MM.1S (cell line): ENCODE data around the gene HOXD9.

ENCODE experiments used
- CTCF ChIP-seq: fragments of 300-600 bp; sonication (generic); IDR thresholded peaks from 2 replicates; pipeline ENCODE4 v1.5.1; 2016; ENCODE audit warnings: antibody characterized with exemption, low read length, mixed read lengths
- EZH2 ChIP-seq: fragments of 300-600 bp; sonication (generic); optimal IDR thresholded peaks from 2 replicates; pipeline ENCODE3; 2017; ENCODE audit warnings: low read depth, mild to moderate bottlenecking, antibody characterized with exemption, low read length, mixed read lengths

- TF ChIP-seq EZH2 (no peak), CTCF (no peak)
Measured at GRCh38 chr2:176093145-176093897, 29.2 kb upstream of the HOXD9 start.
